Endometrium (tissue), 2 donors: ENCODE measurements around the gene OVCH2.
"Not testable (repeated sequence)": the region's sequence is repeated elsewhere in the genome, so short reads cannot be mapped to it uniquely, and the experiment has no call there.

Experiments used
- FAIRE-seq: peaks from 2 replicates; lab custom pipeline; 2012; peaks lifted over from hg19 to GRCh38; lab: Jason Lieb, UNC
- donor health status: control.
- donor health status: control.

Gene OVCH2

DNA sequence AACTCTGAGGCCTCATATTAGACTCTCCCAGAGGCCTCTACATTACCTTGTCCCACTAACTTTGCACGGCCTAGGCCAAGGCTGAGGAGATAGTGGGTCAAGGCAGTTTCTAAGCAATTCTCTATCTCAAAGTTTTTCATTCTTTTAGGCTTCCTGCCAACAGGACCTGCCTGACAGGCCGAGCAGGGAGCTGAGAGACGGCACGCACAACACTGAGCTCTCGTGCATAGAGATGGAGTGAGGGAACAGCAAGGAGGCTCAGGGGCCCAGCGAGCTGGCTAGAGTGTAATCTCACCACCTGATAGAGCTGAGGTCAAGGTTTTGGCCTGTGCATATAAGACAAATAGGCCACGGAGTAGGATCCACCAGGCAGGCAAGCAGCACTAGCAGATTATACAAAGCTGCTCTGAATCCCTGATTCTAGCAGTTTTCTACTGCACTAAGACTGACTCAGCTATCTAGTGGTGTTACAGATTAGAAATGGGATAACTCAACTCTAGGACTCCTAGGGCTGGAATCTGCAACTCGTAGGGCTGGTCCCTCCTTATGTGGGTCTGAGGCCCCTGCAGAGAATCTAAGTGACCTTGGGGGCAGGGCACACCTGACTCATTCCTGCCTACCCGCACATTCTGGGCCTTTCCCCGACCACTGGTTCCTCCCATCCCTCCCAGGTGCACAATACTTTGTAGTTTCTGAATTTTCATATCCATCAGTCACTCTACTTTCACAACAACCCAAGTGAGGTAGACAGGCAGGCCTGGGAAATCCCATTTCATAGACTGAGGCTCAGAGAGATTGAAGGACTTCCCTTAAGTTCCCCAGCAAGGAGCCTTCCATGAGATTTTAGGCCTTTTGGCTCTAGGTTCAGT lies 34.7 kb downstream of the OVCH2 start:
- no peak for FAIRE-seq

DNA sequence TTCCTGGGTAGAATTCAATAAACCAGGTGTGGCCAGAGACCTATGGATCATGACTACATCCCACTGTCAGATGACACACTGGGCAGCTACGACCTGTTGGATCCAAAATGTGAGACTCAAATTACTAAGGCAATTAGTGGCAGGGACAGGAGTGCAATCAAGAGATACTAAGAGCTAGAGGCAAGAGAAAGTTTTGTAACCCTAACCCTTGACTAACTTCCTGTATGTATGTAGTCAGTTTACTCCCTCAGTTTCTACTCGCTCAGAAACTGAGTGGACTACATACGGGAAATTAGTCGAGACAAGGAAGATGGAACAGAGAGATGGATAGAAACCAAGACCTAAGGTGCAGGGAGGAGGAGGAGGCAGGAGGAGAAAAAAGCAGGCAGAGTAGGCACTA lies 35.6 kb downstream of the OVCH2 start:
- no peak for FAIRE-seq

DNA sequence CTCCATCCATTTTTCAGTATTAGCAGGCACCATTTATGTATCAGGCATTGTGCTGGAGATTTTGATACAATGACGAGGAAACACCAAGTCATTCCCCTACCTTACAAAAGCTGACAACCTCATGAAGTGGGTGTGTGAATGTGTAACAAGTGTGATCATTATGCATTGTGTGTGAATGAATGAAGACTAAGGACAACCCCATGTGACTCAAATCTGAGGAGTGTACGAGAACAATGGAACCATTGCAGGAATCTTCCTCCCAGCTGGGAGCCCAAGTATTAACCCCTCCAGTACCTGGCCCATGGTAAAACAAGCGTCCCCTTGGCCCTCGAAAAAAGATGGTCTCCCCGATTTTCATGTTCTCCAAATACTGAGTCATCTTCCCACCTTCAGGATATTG lies 37.4 kb downstream of the OVCH2 start:
- FAIRE-seq = no peak

DNA sequence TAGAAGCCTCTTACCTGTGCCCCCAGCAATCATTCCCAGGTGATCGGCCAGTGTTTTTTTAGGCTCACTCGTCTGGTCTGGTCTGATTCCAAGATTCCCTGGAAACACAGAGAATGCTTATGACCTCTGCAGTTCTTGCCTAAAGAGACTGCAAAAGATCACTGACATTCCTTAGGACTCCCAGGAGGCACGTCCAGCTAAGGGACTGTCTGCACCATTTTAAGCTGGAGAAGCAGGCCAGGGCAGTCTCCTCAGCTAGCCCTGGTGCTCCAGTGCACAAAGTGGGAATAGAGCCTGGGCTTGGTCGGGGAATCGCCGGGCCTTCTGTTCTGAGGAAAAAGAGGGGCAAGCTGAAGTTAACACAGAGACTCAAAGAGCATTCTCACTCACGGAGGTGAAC lies 37.8 kb downstream of the OVCH2 start:
- FAIRE-seq = no peak

DNA sequence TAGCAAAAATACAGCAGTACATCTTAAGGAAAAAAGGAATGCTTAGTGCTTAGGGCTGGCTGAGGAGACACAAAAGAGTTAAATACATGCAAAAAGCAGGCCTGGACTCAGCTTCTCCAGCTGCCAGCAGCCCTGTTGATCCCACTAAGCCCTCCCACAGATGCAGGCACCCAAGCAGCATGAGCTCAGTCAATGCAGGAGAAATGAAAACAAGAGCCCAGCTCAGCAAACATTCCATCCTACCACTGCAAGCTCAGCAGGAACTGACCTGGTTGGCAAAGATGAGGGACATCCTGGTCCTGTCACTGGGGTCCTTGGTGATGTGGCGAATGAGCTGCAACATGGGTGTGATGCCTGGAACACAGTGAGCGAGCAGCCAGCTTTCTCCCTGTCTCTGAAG lies 38.8 kb downstream of the OVCH2 start:
- no peak for FAIRE-seq

DNA sequence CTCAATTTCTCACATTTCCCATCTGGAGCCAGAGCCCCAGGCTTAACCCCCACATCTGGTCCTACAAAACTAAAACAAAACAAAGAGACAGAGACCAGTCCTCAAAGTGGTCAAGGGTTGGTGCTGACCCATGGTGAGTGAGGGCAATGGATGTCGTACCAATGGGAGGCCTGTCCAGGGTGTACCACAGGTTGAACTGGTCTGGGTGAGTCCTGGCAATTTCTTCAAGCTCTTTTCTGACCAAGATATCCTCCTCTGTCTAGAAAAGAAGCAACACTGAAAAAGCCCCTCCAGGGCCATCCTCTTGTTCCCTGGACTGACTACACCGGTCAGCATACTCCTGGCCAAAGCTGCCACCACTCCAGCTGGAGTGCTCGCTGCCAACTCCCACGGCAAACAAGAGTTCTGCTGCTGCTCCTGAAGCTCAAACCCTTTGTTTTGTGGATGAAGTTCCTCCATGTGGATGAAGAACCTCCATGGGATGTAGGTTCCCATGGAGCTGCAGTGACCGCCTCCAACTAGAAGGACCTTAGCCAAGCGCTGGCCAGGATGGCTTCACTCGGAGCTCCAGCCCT lies 39.9 kb downstream of the OVCH2 start:
- no peak for FAIRE-seq

DNA sequence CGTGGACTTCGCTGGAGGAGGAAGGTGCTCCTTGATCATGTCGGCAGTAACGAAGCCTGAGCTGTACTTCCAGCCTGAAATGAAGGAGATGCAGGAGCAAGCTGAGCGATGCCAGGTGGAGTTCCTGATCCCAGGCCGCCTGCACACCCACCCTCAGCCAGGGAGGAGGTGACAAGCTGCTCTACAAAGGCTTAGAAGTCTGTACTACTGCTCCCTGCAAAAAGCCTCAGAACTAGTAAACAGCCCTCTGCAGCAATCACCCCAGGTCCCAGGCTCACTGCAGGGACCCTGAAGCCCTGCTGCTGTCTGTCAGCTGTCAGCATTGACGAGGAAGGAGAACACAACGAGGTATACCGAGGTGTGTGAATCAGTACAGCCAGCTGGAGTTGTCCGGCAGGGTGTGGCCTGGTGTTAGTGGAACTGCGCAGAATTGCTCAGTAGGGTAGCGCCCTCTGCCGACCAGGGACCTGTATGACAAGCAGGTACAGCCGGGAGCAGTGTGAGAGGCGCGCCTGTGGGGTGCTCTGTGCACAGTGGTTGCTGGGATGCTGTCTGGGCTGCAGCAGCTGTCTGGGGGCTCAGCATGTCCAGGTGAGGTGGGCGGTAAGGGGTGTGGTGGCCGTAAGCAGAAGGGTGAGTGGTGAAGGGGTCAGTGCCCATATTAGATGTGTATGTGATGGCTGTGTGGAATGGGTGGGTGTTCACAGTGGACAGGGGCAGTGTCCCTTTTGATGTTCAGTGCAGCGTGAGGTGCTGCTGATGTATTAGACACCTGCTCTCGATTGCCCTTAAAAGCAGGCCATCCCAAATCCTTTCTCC lies 40.6 kb downstream of the OVCH2 start:
- FAIRE-seq = no peak

DNA sequence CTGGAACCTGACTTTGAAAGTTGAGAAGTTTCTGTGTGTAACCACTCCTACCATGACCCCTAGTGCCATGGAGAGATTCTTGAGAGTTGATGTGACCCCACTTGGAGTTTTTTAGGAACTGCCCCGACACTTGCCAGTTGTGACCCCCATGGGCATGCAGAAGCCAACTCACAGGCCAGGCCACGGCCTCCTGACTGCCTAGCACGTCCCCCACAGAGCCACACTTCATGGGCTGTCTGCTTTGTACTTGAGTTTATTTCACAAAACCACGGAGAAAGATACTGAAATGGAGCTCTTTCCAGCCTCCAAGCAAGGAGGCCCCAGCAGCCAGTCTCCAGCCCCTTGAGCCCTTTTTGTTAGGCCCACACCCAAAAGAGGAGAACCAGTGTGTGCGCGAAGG lies 41.4 kb downstream of the OVCH2 start:
- FAIRE-seq = no peak

DNA sequence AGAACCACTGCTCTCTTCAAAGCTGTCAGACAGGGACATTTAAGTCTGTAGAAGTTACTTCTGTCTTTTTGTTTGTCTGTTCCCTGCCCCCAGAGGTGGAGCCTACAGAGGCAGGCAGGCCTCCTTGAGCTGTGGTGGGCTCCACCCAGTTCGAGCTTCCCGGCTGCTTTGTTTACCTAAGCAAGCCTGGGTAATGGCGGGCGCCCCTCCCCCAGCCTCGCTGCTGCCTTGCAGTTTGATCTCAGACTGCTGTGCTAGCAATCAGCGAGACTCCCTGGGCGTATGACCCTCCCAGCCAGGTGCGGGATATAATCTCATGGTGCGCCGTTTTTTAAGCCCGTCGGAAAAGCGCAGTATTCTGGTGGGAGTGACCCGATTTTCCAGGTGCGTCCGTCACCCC lies 42.7 kb downstream of the OVCH2 start:
- not testable (repeated sequence) for FAIRE-seq

DNA sequence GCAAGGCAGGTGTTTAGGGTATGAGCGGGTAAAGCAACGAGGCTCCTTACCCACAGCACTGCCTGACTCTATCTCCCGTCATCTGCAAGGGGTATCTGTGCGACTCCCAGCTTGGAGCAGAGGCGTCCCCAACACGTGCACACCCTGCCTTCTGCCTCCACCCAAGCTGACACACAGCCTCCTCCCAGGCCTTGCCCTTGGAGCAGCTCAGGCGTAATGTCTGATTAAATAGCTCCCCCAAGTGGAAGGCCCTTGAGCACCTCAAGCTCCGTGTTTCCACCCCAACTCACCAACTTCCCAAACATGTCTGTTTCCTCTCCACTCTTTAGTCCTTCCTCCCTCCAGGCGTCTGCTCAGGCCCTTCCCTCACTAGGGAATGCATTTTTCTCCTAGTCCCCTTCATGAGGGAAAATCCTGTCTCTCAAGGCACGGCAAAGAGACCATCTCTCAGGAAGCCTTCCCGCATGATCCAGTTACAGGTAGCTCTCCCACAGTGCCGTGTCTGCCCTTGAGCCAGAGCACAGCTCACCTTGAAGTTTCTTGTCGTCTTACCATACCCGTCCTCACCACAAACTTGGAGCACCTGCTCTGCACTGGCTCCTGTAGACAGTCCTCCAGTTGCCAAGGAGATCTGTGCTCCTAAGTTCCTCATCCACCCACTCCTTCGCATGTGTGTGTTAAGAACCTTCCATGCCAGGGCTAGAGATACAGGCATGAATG lies 48.8 kb downstream of the OVCH2 start:
- no peak for FAIRE-seq

DNA sequence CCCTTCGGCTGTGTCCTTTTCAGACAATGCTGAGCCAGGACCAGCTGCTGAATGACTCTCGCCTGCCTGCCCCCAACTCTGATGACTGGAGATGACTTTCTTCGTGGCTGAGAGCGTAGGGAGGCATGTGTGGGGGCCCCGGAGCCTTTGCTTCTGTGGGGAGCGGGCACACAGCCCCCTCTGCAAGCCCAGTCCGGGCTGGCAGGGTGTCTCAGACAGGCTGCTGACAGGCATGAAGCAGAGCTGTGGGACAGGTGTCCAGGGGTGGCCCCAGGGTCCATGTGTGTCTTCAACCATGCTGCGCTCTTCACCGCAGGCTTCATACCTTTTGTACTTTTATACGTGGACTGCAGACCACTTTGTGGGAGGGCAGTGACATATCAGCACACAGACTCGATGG lies 49.6 kb downstream of the OVCH2 start:
- no peak for FAIRE-seq

DNA sequence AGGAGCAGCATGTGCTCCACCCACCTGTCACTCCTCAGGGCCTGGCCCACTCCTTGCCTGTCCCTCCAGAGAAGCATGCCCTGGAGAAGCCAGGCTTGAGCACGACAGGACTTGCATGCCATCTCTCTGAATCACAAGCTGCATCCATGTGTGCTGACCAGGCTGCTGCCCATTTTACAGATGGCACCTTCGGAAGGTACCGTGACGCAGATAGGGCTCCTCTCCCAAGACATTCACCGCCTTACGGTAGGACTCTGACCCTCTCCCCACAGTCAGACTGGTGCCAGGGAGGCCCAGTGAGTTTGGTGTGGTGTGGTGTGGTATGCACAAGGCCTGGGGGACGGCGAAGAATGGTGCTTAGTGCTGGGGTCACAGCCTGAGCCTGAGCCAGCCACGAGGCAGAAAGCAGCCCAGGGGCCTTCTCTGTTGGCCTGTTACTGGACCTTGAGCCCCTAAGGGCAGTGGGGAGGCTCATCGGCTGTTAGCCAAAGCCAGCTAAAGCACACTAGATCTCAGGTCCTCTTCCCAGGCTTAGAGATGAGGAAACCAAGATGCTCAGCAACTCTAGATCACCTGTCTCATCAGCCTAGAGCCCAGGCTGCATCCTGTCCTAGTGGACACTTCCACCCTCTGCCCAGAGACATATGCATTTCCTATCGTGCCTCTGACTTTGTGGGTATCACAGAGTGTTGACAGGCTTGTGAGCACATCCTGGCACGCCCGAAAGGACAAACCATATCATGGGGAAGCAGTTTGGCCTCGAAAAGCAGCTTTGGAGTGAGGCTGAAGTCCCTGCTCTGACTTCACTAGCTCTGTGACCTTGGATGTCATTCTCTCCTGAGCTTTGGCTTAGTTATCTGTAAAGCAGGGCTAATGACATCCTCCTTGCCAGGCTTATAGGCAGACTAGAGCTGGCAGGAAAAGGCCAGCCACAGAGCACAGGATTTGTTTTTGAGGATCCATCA lies 50.7 kb downstream of the OVCH2 start:
- no peak for FAIRE-seq

DNA sequence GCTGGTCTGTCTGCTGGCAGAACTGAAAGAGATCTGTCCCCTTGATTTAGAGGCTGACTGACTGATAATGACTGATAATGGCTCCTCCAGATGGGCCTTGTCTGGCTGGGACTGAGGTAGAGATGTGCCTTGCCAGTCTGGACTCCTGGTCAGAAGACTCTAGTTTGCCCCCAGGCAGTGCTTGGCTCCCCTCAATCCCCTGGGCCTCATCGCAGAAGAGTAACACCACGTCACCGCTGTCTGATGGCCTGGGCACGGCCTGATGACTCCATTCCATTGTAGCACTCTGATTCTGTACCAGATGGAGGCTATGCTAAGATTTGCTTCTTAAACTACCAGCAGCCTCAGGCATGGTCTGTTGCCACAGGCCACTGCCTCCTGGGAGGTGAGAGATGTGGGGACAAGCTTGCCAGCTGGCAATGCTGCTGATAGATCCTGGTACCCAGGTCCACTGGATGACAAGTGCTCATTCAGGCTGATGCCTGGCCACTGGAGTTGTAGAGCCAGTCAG lies 52.0 kb downstream of the OVCH2 start:
- FAIRE-seq = no peak

DNA sequence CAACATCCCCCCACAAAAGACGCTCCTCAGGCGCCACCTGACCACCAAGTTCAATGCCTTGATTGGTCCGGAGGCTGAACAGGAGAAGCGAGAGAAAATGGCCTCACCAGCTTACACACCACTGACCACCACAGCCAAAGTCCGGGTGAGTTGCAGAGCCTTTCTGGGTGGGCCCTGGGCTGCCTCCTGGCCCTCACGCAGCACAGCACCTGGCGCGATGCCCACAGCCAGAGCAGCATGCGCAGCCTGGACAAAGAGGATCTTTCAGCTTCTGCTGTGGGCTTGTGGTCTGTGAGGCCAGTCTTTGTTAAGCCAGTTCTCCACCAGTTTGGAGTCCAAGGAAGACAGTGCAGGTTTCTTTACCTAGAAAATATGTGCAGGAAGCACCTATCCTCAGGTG lies 54.6 kb downstream of the OVCH2 start:
- no peak for FAIRE-seq

DNA sequence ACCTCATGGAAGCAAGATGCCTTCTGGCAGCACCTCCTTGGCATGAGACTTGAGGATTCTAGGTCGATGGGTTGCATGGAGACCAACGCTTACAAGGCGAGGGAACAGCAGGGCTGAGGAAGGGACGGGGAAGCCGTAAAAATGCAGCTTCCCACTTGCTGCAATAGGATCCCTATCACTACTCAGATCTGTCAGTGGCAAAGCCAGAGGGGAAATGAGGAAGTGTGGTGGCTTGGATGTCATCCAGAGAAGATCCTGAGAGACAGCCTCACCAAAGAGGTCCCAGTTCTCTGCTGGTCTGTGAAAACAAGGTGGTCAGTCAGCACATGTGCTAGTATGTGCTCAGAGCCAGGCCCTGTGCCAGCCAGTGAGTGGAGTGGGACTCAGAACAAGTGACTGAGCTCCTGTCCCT lies 55.1 kb downstream of the OVCH2 start:
- FAIRE-seq = no peak

DNA sequence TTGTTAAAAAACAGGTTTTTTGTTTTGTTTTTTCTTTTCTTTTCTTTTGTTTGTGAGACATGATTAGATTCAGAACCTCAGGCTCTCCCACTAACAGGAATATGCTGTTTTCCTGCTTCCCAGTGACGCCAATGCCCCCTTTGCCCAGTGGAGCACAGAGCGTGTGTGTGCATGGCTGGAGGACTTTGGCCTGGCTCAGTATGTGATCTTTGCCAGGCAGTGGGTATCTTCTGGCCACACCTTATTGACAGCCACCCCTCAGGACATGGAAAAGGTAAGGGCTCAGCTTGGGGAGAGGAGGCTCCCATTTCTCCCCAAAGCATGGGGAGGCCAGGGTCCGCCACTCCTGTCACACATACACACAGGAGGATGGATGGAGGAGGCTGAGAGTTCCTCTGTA lies 58.0 kb downstream of the OVCH2 start:
- FAIRE-seq = no peak

DNA sequence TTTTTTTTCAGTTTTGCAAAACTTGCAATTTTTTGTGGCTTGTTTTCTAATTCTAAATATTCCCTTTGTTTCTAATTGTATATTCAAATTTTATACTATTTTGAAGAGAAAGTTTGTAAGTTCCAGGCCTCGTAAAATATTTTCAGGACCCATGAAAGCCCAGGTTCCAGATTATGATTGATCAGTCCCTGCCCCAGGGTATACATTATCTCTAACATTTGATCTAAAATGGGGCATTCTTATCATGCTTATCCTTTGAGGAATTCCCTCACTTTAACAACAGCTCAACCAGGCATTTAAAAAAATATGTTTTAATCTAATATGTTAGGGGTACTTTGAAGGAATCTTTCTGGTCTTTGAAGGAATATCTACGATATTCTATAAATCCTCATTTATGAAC lies 59.4 kb downstream of the OVCH2 start:
- FAIRE-seq = no peak

DNA sequence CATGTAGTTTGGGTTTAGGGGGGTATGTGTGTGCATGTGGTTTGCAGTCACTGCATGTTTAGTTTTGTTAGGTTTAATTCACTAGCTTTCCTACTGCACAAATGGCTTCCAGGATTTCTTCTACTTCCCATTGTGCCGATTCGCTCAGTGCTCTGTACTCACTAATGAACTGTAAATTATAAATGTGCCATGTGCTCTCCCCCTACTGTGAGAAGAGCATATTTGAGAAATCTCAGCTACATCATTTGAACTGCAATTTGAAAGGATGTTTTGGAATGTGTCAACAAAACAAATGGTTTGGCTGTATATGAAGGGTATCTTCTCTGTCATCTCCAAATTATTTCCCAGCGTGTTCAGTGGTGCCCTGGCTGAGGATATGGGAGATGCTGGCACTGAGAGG lies 61.1 kb downstream of the OVCH2 start:
- FAIRE-seq = no peak

DNA sequence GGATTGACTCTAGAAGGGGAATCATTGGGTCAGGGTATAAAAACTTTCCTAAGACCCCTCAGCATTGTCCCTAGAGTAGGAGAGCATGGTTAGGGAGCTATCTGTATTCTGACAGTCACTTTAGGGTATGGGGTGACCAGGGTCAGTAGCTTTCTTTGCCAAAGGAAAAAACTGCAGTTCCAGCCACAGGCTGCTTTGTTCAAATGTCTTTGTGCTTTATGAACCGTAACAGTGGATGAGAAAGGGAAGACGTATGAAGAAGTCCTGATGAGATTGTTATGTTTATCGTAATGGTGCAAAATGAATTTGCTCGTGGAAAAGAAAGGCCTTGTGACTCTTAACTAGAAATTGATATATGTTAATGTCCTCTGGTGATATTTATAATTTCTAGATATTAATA lies 63.0 kb downstream of the OVCH2 start:
- no peak for FAIRE-seq

DNA sequence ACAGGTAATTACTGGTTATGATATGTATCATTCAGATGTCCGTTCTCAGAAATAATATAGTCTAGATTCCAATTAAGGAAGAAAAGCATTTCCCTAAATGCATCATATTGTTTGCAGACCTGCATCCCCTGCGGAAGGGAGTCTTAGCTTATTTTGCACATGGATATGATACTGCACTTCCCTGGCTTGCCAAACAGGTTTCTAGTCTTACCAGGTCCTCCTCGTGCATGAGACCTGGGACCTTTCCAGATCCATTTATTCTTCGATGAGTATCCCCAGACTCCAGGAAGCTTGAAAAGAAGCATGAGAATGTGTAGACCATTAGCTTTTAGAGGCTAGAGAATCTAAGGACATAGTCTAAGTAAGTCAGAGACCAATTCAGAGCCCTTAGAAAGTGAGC lies 63.5 kb downstream of the OVCH2 start:
- FAIRE-seq = no peak

DNA sequence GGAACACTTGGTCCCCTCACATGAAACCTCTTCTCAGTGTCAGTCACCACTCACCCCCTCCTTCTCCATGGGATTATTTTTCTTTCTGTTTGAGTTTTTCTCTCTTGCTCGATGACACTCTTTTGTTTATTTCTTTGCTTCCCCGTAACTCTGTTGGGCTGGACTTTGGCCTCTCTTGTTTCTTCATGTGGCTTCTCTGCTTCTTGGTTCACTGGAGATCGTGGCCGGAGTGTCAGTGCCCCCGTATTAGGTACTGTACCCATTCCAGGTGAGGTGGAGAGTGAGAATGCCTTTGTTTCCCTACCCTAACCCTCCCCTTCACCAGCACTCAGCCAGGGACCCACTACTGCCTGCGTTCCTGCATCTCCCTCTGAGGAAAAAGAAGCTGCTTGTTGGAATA lies 65.5 kb downstream of the OVCH2 start:
- FAIRE-seq = no peak
